ENCODE data around the gene TNRC18. TPM values are rescaled to one million over a fixed set of nuclear protein-coding genes. Genes with fewer than 3 reads are reported as not detected.
"Not testable (repeated sequence)": the region's sequence is repeated elsewhere in the genome, so short reads cannot be mapped to it uniquely, and the experiment has no call there.

Gene TNRC18
- total RNA-seq, 4 donors from 2014 or later, result 112 to 325 (median 211) TPM

GRCh38 chr7:5322621-5323410 lies 100.8 kb downstream of the TNRC18 start:
- peaks cover 0 to 4% (median 0%) of the 10 kb centered on the region in 4 donors for H3K4me1 ChIP-seq
- peaks cover 0 to 85% (median 0%) of the 10 kb centered on the region in 3 donors for H3K36me3 ChIP-seq
- DNase-seq, result no peak
- no peak for TF ChIP-seq POLR2A (IDR thresholded peaks at IDR 0.05)
- no peak for TF ChIP-seq CTCF (IDR thresholded peaks at IDR 0.05)
- no peaks in the 10 kb centered on the region for H3K27me3 ChIP-seq
- H3K27ac ChIP-seq, result no peak overlapping the region
- peaks cover 0 to 6% (median 1%) of the 10 kb centered on the region in 4 donors for H3K9me3 ChIP-seq
- H3K4me3 ChIP-seq, result no peak overlapping the region

- peaks cover 0 to 6% (median 1%) of the 10 kb centered on the region in 4 donors for H3K9me3 ChIP-seq
- no peaks in the 10 kb centered on the region for H3K4me1 ChIP-seq
- H3K4me3 ChIP-seq, result no peak overlapping the region
- no peak for TF ChIP-seq POLR2A (IDR thresholded peaks at IDR 0.05)
- no peak for TF ChIP-seq CTCF (IDR thresholded peaks at IDR 0.05)
- peaks cover 0 to 82% (median 0%) of the 10 kb centered on the region in 3 donors for H3K36me3 ChIP-seq
- no peak for DNase-seq
- H3K27ac ChIP-seq, result no peak overlapping the region
- H3K27me3 ChIP-seq, result no peaks in the 10 kb centered on the region
Measured at GRCh38 chr7:5320802-5321396, 102.7 kb downstream of the TNRC18 start.

- peaks cover 0 to 84% (median 0%) of the 10 kb centered on the region in 3 donors for H3K36me3 ChIP-seq
- DNase-seq, result no peak
- no peak overlapping the region for H3K4me3 ChIP-seq
- H3K9me3 ChIP-seq, result peaks cover 0 to 6% (median 1%) of the 10 kb centered on the region in 4 donors
- H3K27ac ChIP-seq, result no peak overlapping the region
- H3K4me1 ChIP-seq, result no peaks in the 10 kb centered on the region
- no peak for TF ChIP-seq POLR2A (IDR thresholded peaks at IDR 0.05)
- no peak for TF ChIP-seq CTCF (IDR thresholded peaks at IDR 0.05)
- no peaks in the 10 kb centered on the region for H3K27me3 ChIP-seq
Measured at GRCh38 chr7:5320391-5320790, 103.2 kb downstream of the TNRC18 start.

GRCh38 chr7:5318613-5319012 lies 105.0 kb downstream of the TNRC18 start:
- not testable (repeated sequence) for H3K27ac ChIP-seq, H3K27me3 ChIP-seq, H3K4me1 ChIP-seq, DNase-seq, H3K4me3 ChIP-seq, H3K9me3 ChIP-seq
- H3K36me3 ChIP-seq, result peaks cover 0 to 82% (median 0%) of the 10 kb centered on the region in 3 donors

- H3K4me3 ChIP-seq, result no peak overlapping the region
- no peak overlapping the region for H3K27ac ChIP-seq
- peaks cover 0 to 84% (median 0%) of the 10 kb centered on the region in 3 donors for H3K36me3 ChIP-seq
- no peak for DNase-seq
- no peaks in the 10 kb centered on the region for H3K27me3 ChIP-seq
- no peaks in the 10 kb centered on the region for H3K4me1 ChIP-seq
- TF ChIP-seq POLR2A (IDR thresholded peaks at IDR 0.05), result no peak
- no peak for TF ChIP-seq CTCF (IDR thresholded peaks at IDR 0.05)
- H3K9me3 ChIP-seq, result peaks cover 0 to 6% (median 1%) of the 10 kb centered on the region in 4 donors
Measured at GRCh38 chr7:5315761-5316160, 107.9 kb downstream of the TNRC18 start.

- Histone ChIP-seq H3K4me1 (no peaks in the 10 kb centered on the region), H3K9me3 (peaks cover 0 to 6% (median 1%) of the 10 kb centered on the region in 4 donors), H3K27ac (no peak overlapping the region), H3K36me3 (peaks cover 0 to 82% (median 0%) of the 10 kb centered on the region in 3 donors), H3K27me3 (no peaks in the 10 kb centered on the region), H3K4me3 (no peak overlapping the region)
- DNase-seq, result no peak
- no peak for TF ChIP-seq CTCF (IDR thresholded peaks at IDR 0.05)
- TF ChIP-seq POLR2A (IDR thresholded peaks at IDR 0.05), result no peak
Measured at GRCh38 chr7:5314864-5315263, 108.8 kb downstream of the TNRC18 start.

GRCh38 chr7:5313076-5313885 lies 110.4 kb downstream of the TNRC18 start:
- H3K27me3 ChIP-seq, H3K4me1 ChIP-seq, H3K9me3 ChIP-seq, H3K4me3 ChIP-seq, H3K27ac ChIP-seq, DNase-seq: not testable (repeated sequence)
- peaks cover 0 to 78% (median 0%) of the 10 kb centered on the region in 3 donors for H3K36me3 ChIP-seq

- not testable (repeated sequence) for H3K9me3 ChIP-seq, DNase-seq, H3K27ac ChIP-seq, H3K4me3 ChIP-seq, H3K4me1 ChIP-seq, H3K27me3 ChIP-seq
- peaks cover 0 to 82% (median 0%) of the 10 kb centered on the region in 3 donors for H3K36me3 ChIP-seq
Measured at GRCh38 chr7:5312276-5313070, 111.2 kb downstream of the TNRC18 start.

Measured in Peyer's patch (tissue), 4 donors.